Suprapubic skin (tissue), 4 donors: ENCODE results near the gene ZBTB44.

Experiments
- CTCF ChIP-seq, 2 donors: fragments of 200-600 bp in 1 of 2; fragments of 450-650 bp in 1 of 2; sonication (generic) in 1 of 2; IDR thresholded peaks; one replicate each; pipeline ENCODE4 v1.5.1; 2016 to 2019; ENCODE audit warnings: antibody characterized with exemption in 2 of 2, mild to moderate bottlenecking in 1 of 2, moderate library complexity in 1 of 2
- POLR2A ChIP-seq, 2 donors: fragments of 450-650 bp; IDR thresholded peaks; one replicate each; pipeline ENCODE4 v1.6.1; 2017; ENCODE audit warnings: antibody characterized with exemption in 2 of 2, mild to moderate bottlenecking in 2 of 2, moderate library complexity in 2 of 2
- POLR2AphosphoS5 ChIP-seq, 3 donors: sonication (generic); formaldehyde crosslinking; IDR thresholded peaks; one replicate each; pipeline ENCODE4 v1.6.1; 2017; ENCODE audit warnings: antibody characterized with exemption in 3 of 3

- TF ChIP-seq CTCF (IDR thresholded peaks at IDR 0.05), result no peak
- TF ChIP-seq POLR2AphosphoS5 (IDR thresholded peaks at IDR 0.05), result no peak
- TF ChIP-seq POLR2A (IDR thresholded peaks at IDR 0.05), result no peak
Observed at GRCh38 chr11:130347261-130347660, 32.5 kb upstream of the ZBTB44 start.
